IMR-90 (cell line): ENCODE results near the gene NSD2. TPM values are rescaled to one million over a fixed set of nuclear protein-coding genes. Genes with fewer than 3 reads are reported as not detected.

Source experiments
- ATAC-seq: fragments of 200-7000 bp; cut with Tn5 transposase; 2 replicates; pipeline ENCODE4 v1.9.1; 2020; ENCODE audit warnings: low read depth, mild to moderate bottlenecking, moderate library complexity
- BruUV-seq: library from RNA; stranded (reverse); fragments of 400-500 nt; replicated peaks from 2 replicates; lab custom pipeline; 2021; lab: Mats Ljungman, UMichigan
- CTCF ChIA-PET: fragments of 300-600 bp; formaldehyde crosslinking; extraction: SDS; loops from one replicate; lab custom pipeline; 2021; ENCODE audit warnings: antibody characterized with exemption; lab: Yijun Ruan, JAX
- POLR2A ChIA-PET: fragments of 300-600 bp; sonication (Branson Sonifier 250); formaldehyde crosslinking; loops from one replicate; lab custom pipeline; 2022; ENCODE audit warnings: antibody characterized with exemption; ENCODE audit not compliant: unreplicated experiment; lab: Charles Lee
- DNase-seq: peaks from one replicate; pipeline ENCODE4 v3.0.0; 2013
- H2AFZ ChIP-seq: replicated peaks from 2 replicates; pipeline ENCODE3; 2013; ENCODE audit warnings: low read length, mild to moderate bottlenecking; ENCODE audit not compliant: poor library complexity
- H2AK5ac ChIP-seq: 2 replicates; pipeline ENCODE4 v1.6.1; 2013; ENCODE audit warnings: low read depth, low read length, inconsistent platforms
- H2AK9ac ChIP-seq: replicated peaks from 2 replicates; pipeline ENCODE3; 2013; ENCODE audit warnings: mild to moderate bottlenecking, low read depth, low read length, moderate library complexity; ENCODE audit not compliant: poor library complexity
- H2BK120ac ChIP-seq: 2 replicates; pipeline ENCODE4 v1.6.1; 2013; ENCODE audit warnings: low read depth, low read length, inconsistent platforms
- H2BK15ac ChIP-seq: 3 replicates; pipeline ENCODE4 v1.6.1; 2013; ENCODE audit warnings: low read depth, low read length, inconsistent platforms
- H2BK20ac ChIP-seq: 2 replicates; pipeline ENCODE4 v1.6.1; 2013; ENCODE audit warnings: low read depth, mild to moderate bottlenecking, inconsistent platforms, low read length, moderate library complexity
- H2BK5ac ChIP-seq: 2 replicates; pipeline ENCODE4 v1.6.1; 2013; ENCODE audit warnings: mild to moderate bottlenecking, low read depth, low read length, inconsistent platforms; ENCODE audit not compliant: poor library complexity, severe bottlenecking
- H3K14ac ChIP-seq: replicated peaks from 2 replicates; pipeline ENCODE4 v1.6.1; 2013; ENCODE audit warnings: low read depth, low read length, inconsistent platforms
- H3K18ac ChIP-seq: 2 replicates; pipeline ENCODE4 v1.6.1; 2013; ENCODE audit warnings: low read depth, low read length, control low read depth
- H3K23ac ChIP-seq: 2 replicates; pipeline ENCODE4 v1.6.1; 2013; ENCODE audit warnings: low read depth, low read length, inconsistent platforms
- H3K27ac ChIP-seq: 2 replicates; pipeline ENCODE4 v1.5.1; 2013; ENCODE audit warnings: mild to moderate bottlenecking, control low read depth, low read length; ENCODE audit not compliant: insufficient read depth
- H3K27me3 ChIP-seq: 2 replicates; pipeline ENCODE4 v1.6.1; 2013; ENCODE audit warnings: low read length; ENCODE audit not compliant: control insufficient read depth, insufficient read depth
- H3K36me3 ChIP-seq: 2 replicates; pipeline ENCODE4 v1.6.1; 2013; ENCODE audit warnings: low read length, mixed read lengths; ENCODE audit not compliant: control insufficient read depth, insufficient read depth
- H3K4ac ChIP-seq: 2 replicates; pipeline ENCODE4 v1.6.1; 2013; ENCODE audit warnings: low read depth, low read length, inconsistent platforms
- H3K4me1 ChIP-seq: 2 replicates; pipeline ENCODE4 v1.6.1; 2013; ENCODE audit warnings: low read length, mixed read lengths; ENCODE audit not compliant: control insufficient read depth, insufficient read depth
- H3K4me2 ChIP-seq: 2 replicates; pipeline ENCODE4 v1.6.1; 2013; ENCODE audit warnings: low read depth, mild to moderate bottlenecking, control low read depth, low read length, moderate library complexity
- H3K4me3 ChIP-seq: 2 replicates; pipeline ENCODE4 v1.5.1; 2013; ENCODE audit warnings: low read depth, mild to moderate bottlenecking, control low read depth, low read length, moderate library complexity; ENCODE audit not compliant: insufficient read depth
- H3K56ac ChIP-seq: 2 replicates; pipeline ENCODE4 v1.6.1; 2013; ENCODE audit warnings: low read length, inconsistent platforms; ENCODE audit not compliant: insufficient read depth; ENCODE audit errors: extremely low read depth
- H3K79me1 ChIP-seq, 2 experiments: 2 replicates each; pipeline ENCODE4 v1.6.1; 2013; ENCODE audit warnings: low read length in 2 of 2, inconsistent platforms in 1 of 2, low read depth in 1 of 2
- H3K9ac ChIP-seq: 2 replicates; pipeline ENCODE4 v1.6.1; 2013; ENCODE audit warnings: low read depth, low read length, control low read depth
- H3K9me1 ChIP-seq: 2 replicates; pipeline ENCODE4 v1.6.1; 2013; ENCODE audit warnings: low read length, inconsistent platforms; ENCODE audit not compliant: insufficient read depth
- H3K9me3 ChIP-seq: 2 replicates; pipeline ENCODE4 v1.6.1; 2013; ENCODE audit warnings: low read length; ENCODE audit not compliant: control insufficient read depth, insufficient read depth
- H4K20me1 ChIP-seq: 2 replicates; pipeline ENCODE4 v1.6.1; 2013; ENCODE audit warnings: low read length, inconsistent platforms; ENCODE audit not compliant: insufficient read depth
- H4K5ac ChIP-seq: 2 replicates; pipeline ENCODE4 v1.6.1; 2013; ENCODE audit warnings: mild to moderate bottlenecking, low read depth, low read length, control low read depth
- H4K8ac ChIP-seq, 2 experiments: 2 replicates each; pipeline ENCODE4 v1.6.1; 2013; ENCODE audit warnings: low read depth in 2 of 2, low read length in 2 of 2, control low read depth in 1 of 2, inconsistent platforms in 1 of 2
- H4K91ac ChIP-seq: 2 replicates; pipeline ENCODE4 v1.6.1; 2013; ENCODE audit warnings: low read depth, low read length, inconsistent platforms; ENCODE audit not compliant: insufficient read depth
- MAZ ChIP-seq: IDR thresholded peaks from 2 replicates; pipeline ENCODE4 v1.6.1; 2012; ENCODE audit warnings: low read depth, mild to moderate bottlenecking, low read length, improper control_type of control experiment, moderate library complexity, borderline replicate concordance
- RCOR1 ChIP-seq: IDR thresholded peaks from 2 replicates; pipeline ENCODE4 v1.6.1; 2012; ENCODE audit warnings: mild to moderate bottlenecking, low read length, improper control_type of control experiment; ENCODE audit not compliant: insufficient replicate concordance
- RFX5 ChIP-seq: IDR thresholded peaks from 2 replicates; pipeline ENCODE4 v1.8.0; 2012; ENCODE audit warnings: low read depth, mild to moderate bottlenecking, low read length, moderate library complexity
- WGBS, 2 experiments: methylation state at CpG; one replicate each; pipeline versions ENCODE4 v1.1.5 to v1.1.7; 2013; ENCODE audit warnings: missing lambda C conversion rate in 2 of 2; ENCODE audit not compliant: insufficient read length in 1 of 2; ENCODE audit errors: extremely low coverage in 2 of 2; 5-methylcytosine and 5-hydroxymethylcytosine counted together
- dilution Hi-C: fragments of 300-500 bp; cut with HindIII; formaldehyde crosslinking; loops from one replicate; pipeline ENCODE4 v1.14.3; 2018; ENCODE audit warnings: low sequenced_read_pairs; ENCODE audit not compliant: unreplicated experiment
- in situ Hi-C: fragments of 300-500 bp; cut with MboI; formaldehyde crosslinking; loops from 3 replicates; pipeline ENCODE4 v1.14.3; 2019; ENCODE audit warnings: low sequenced_read_pairs, inconsistent platforms, mixed read lengths
- intact Hi-C: fragments of 100-400 bp; cut with micrococcal nuclease; formaldehyde crosslinking; loops from 2 replicates; pipeline ENCODE4 v1.10.0; 2022
- polyA plus RNA-seq, 3 experiments: library from polyadenylated mRNA; depleted of rRNA; stranded (reverse); fragments of >200 nt; gene quantifications; 2 replicates each; pipeline ENCODE4 v1.2.3, GENCODE V29; 2012; ENCODE audit warnings: low replicate concordance in 1 of 3
- total RNA-seq: library from RNA; depleted of rRNA; stranded (reverse); fragments of >200 nt; gene quantifications from 2 replicates; pipeline ENCODE4 v1.2.3, GENCODE V29; 2012
- TF ChIP-seq, protein P1 (sequence below): conservative IDR thresholded peaks from 2 replicates; pipeline ENCODE4 v1.5.1; 2012; ENCODE audit warnings: mild to moderate bottlenecking, low read depth, low read length, improper control_type of control experiment

Gene NSD2
- total and polyA plus RNA-seq, 2 of the 4 experiments (the other 2 are of a cell fraction), result 35.9 to 68.1 TPM

DNA sequence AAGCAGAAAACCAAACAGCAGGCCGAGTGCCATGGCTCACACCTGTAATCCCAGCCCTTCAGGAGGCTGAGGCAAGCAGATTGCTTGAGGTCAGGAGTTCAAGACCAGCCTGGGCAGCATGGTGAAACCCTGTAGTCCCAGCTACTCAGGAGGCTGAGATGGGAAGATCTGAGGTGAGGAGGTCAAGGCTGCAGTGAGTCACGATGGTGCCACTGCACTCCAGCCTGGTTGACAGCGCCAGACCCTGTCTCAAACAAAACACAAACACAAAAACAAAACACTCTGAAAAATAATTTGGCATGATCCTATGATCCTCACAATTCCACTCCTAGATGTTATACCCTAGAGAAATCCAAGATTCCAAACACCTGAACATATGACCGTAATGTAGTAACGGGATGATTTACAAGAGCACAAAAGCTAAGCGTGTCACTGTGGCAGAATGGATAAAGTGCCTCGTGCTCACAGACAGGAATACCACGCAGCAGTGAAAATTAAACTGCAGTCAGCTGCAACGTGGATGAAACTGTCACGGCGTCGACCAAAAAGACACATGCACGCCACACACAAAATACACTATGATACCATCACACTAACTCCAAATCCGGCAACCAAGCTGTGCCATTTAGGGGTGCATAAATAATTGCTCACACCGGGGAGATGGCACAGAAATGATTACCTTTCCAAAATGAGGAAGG is 135.9 kb downstream of the NSD2 start:
- Histone ChIP-seq H2AK5ac (no peak overlapping the region), H4K20me1 (peaks cover 23% of the 10 kb centered on the region), H3K4me3 (peak overlapping the region; percentile 100), H2AK9ac (no peak overlapping the region), H2BK15ac (no peak overlapping the region), H3K79me1 (peaks cover 24 to 49% of the 10 kb centered on the region in 2 experiments), H2BK20ac (no peak overlapping the region), H3K36me3 (peaks cover 10% of the 10 kb centered on the region), H4K8ac (no peak overlapping the region), H3K27me3 (no peaks in the 10 kb centered on the region), H2AFZ (no peak overlapping the region), H3K56ac (no peak overlapping the region), H3K9ac (no peak overlapping the region), H3K4me2 (peak overlapping the region; percentile 78), H2BK120ac (no peak overlapping the region), H3K27ac (no peak overlapping the region), H3K14ac (no peak overlapping the region), H3K9me3 (no peaks in the 10 kb centered on the region), H3K4me1 (peaks cover 6% of the 10 kb centered on the region; the same call in 1 of the 2 replicates), H4K91ac (no peak overlapping the region), H3K18ac (no peak overlapping the region), H2BK5ac (no peak overlapping the region), H3K23ac (peak overlapping the region; percentile 64; the same call in 1 of the 2 replicates), H3K4ac (no peak overlapping the region), H4K5ac (no peak overlapping the region), H3K9me1 (peaks cover 4% of the 10 kb centered on the region)
- 73% methylated on average over 3 of the region's 15 CpGs; no CpG with 5 or more reads in 1 of the 2 experiments for WGBS, 2 experiments
- CTCF ChIA-PET, result interaction anchor here (1.1 kb wide), 1 partner anchor 22 kb away, joined by 3 read pairs; no protein-coding TSS in a partner anchor
- in situ Hi-C loops (no loop called here), intact Hi-C loops (no loop called here), dilution Hi-C loops (no loop called here)
- POLR2A ChIA-PET, result no interaction called here
- ATAC-seq (no peak), DNase-seq (no peak)
- TF ChIP-seq, protein P1, sequence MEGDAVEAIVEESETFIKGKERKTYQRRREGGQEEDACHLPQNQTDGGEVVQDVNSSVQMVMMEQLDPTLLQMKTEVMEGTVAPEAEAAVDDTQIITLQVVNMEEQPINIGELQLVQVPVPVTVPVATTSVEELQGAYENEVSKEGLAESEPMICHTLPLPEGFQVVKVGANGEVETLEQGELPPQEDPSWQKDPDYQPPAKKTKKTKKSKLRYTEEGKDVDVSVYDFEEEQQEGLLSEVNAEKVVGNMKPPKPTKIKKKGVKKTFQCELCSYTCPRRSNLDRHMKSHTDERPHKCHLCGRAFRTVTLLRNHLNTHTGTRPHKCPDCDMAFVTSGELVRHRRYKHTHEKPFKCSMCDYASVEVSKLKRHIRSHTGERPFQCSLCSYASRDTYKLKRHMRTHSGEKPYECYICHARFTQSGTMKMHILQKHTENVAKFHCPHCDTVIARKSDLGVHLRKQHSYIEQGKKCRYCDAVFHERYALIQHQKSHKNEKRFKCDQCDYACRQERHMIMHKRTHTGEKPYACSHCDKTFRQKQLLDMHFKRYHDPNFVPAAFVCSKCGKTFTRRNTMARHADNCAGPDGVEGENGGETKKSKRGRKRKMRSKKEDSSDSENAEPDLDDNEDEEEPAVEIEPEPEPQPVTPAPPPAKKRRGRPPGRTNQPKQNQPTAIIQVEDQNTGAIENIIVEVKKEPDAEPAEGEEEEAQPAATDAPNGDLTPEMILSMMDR, result no peak
- TF ChIP-seq MAZ (no peak), RCOR1 (no peak), RFX5 (no peak)
- BruUV-seq, result no TSS peak
